Nephron progenitor cell (in vitro differentiated cells): ENCODE data around the gene PHF5A.
A peak's percentile ranks its signal among the peaks of the same experiment; 100 is the strongest.

ENCODE experiments used
- DNase-seq: peaks from one replicate; pipeline ENCODE4 v3.0.0; 2021
- H3K27ac Mint-ChIP-seq: 2 replicates; pipeline ENCODE4 v1.8.0; 2021; ENCODE audit warnings: mild to moderate bottlenecking, moderate library complexity, mixed read lengths
- H3K27me3 Mint-ChIP-seq: 2 replicates; pipeline ENCODE4 v1.8.0; 2021; ENCODE audit warnings: mild to moderate bottlenecking, low read depth, mixed read lengths; ENCODE audit not compliant: poor library complexity
- H3K36me3 Mint-ChIP-seq: 2 replicates; pipeline ENCODE4 v1.8.0; 2021; ENCODE audit warnings: low read depth, mixed read lengths
- H3K4me1 Mint-ChIP-seq: 2 replicates; pipeline ENCODE4 v1.8.0; 2021; ENCODE audit warnings: mixed read lengths
- H3K4me3 Mint-ChIP-seq: 2 replicates; pipeline ENCODE4 v1.8.0; 2021; ENCODE audit warnings: mild to moderate bottlenecking, moderate library complexity, mixed read lengths
- H3K9me3 Mint-ChIP-seq: 2 replicates; pipeline ENCODE4 v1.8.0; 2021; ENCODE audit warnings: mild to moderate bottlenecking, moderate library complexity, mixed read lengths
- CTCF ChIP-seq: fragments of 200-600 bp; sonication (generic); IDR thresholded peaks from 2 replicates; pipeline ENCODE4 v1.5.0; 2021; ENCODE audit warnings: antibody characterized with exemption

The PHF5A gene

GRCh38 chr22:41491374-41492100, 23.0 kb upstream of the PHF5A start:
- Mint-ChIP-seq H3K4me1 (peaks cover 14% of the 10 kb centered on the region), H3K4me3 (no peak overlapping the region)

GRCh38 chr22:41488596-41489385, 20.3 kb upstream of the PHF5A start:
- DNase-seq, result no peak
- H3K4me3 Mint-ChIP-seq, result no peak overlapping the region
- no peaks in the 10 kb centered on the region for H3K36me3 Mint-ChIP-seq
- peak overlapping the region; percentile 46 for H3K27ac Mint-ChIP-seq
- peaks cover 19% of the 10 kb centered on the region for H3K4me1 Mint-ChIP-seq
- TF ChIP-seq CTCF, result no peak
- H3K9me3 Mint-ChIP-seq, result no peaks in the 10 kb centered on the region
- peaks cover 2% of the 10 kb centered on the region for H3K27me3 Mint-ChIP-seq

More at GRCh38 chr22:41491374-41492100, 23.0 kb upstream of the PHF5A start:
- TF ChIP-seq CTCF, result no peak
- Mint-ChIP-seq H3K27me3 (peaks cover 2% of the 10 kb centered on the region), H3K9me3 (no peaks in the 10 kb centered on the region), H3K36me3 (no peaks in the 10 kb centered on the region), H3K27ac (peak overlapping the region; percentile 67)
- no peak for DNase-seq

GRCh38 chr22:41488076-41488475, 19.6 kb upstream of the PHF5A start:
- H3K4me1 Mint-ChIP-seq, result peaks cover 19% of the 10 kb centered on the region
- H3K27ac Mint-ChIP-seq, result no peak overlapping the region
- peaks cover 2% of the 10 kb centered on the region for H3K27me3 Mint-ChIP-seq
- no peak for TF ChIP-seq CTCF
- DNase-seq, result no peak
- H3K9me3 Mint-ChIP-seq, result no peaks in the 10 kb centered on the region
- no peak overlapping the region for H3K4me3 Mint-ChIP-seq
- H3K36me3 Mint-ChIP-seq, result no peaks in the 10 kb centered on the region

GRCh38 chr22:41487037-41487935, 18.8 kb upstream of the PHF5A start:
- H3K9me3 Mint-ChIP-seq, result no peaks in the 10 kb centered on the region
- no peak for TF ChIP-seq CTCF
- no peak overlapping the region for H3K4me3 Mint-ChIP-seq
- H3K4me1 Mint-ChIP-seq, result peaks cover 19% of the 10 kb centered on the region
- peak overlapping the region; percentile 82 for H3K27ac Mint-ChIP-seq
- H3K27me3 Mint-ChIP-seq, result peaks cover 2% of the 10 kb centered on the region
- no peak for DNase-seq
- H3K36me3 Mint-ChIP-seq, result no peaks in the 10 kb centered on the region

GRCh38 chr22:41485033-41485432, 16.5 kb upstream of the PHF5A start:
- no peak for TF ChIP-seq CTCF
- Mint-ChIP-seq H3K4me3 (no peak overlapping the region), H3K4me1 (peaks cover 13% of the 10 kb centered on the region), H3K27ac (no peak overlapping the region), H3K27me3 (no peaks in the 10 kb centered on the region), H3K9me3 (no peaks in the 10 kb centered on the region), H3K36me3 (no peaks in the 10 kb centered on the region)
- no peak for DNase-seq
